ENCODE measurements around the gene NPR3.

NPR3 gene

DNA sequence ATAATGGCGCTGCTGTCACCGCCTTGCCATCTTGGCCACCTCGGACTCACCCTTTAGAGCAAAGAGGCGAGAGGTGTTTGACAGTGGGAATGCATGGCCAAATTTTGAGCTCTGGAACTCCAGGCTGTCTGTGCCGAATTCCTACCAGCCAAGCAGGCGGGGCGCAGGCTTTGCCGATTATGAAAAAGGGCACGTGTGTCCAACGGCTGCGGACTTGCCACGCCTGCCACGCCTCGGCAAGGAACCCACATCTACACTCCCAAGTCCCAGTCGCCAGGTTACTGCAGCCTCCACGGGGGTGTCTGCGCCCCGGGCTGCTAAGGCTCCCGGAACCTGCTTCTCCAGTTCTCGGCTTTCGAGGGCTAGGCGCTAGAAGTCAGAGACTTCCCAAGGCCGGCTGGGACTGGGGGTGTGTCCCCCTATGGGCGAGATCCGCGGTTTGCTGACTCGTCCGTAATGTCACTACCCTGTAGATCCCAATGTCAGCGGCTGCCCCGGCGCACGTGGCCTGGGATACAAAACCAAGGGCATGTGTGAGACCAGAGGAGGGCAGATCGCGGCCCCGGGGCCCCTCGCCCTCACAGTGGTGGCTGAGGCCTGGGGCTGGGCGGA lies 2.8 kb downstream of the NPR3 start:
- H3K27ac ChIP-seq: no peak overlapping the region
- no peak overlapping the region for H3K9ac ChIP-seq (ENCODE audit: insufficient read length)
- TF ChIP-seq POLR2AphosphoS5 (IDR thresholded peaks at IDR 0.05; ENCODE audit: borderline replicate concordance, low read depth, low read length) (no peak), EZH2 (IDR thresholded peaks at IDR 0.05) (no peak)
- no peak overlapping the region for H3K4me3 ChIP-seq
- DNase-seq (ENCODE audit: low read depth, low spot score): no peak
- no peaks in the 10 kb centered on the region for H3K9me3 ChIP-seq (ENCODE audit: low read depth, low read length)
- no peaks in the 10 kb centered on the region for H3K36me3 ChIP-seq (ENCODE audit: insufficient read depth, low read length)

DNA sequence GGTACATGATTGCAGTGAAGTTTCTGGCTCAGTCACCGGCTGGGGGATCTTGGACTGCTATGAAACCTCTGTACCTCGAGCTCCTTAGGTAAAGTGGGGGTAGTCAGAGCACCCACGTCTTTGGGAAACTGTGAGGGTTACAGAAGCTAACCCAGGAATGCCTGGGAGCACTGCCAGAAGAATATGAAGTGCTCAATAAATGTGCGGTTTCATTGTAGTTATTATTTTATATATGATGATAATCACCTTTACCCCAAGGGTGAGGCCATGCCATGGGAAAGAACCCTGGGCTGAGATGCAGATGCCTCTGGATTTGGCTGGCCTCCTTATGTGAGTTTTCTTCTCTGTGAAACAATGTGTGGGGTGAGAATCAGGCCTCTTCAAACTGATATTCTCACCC lies 3.7 kb downstream of the NPR3 start:
- no peak for DNase-seq (ENCODE audit: low read depth, low spot score)
- no peak overlapping the region for H3K4me3 ChIP-seq
- H3K9ac ChIP-seq (ENCODE audit: insufficient read length): no peak overlapping the region
- H3K9me3 ChIP-seq (ENCODE audit: low read depth, low read length): no peaks in the 10 kb centered on the region
- TF ChIP-seq EZH2 (IDR thresholded peaks at IDR 0.05) (no peak), FOXP2 (optimal IDR thresholded peaks at IDR 0.05; ENCODE audit: control extremely low read depth, extremely low read length, insufficient read depth) (no peak)
- H3K27ac ChIP-seq: no peak overlapping the region
- no peaks in the 10 kb centered on the region for H3K36me3 ChIP-seq (ENCODE audit: insufficient read depth, low read length)

- H3K9ac ChIP-seq (ENCODE audit: insufficient read length): no peak overlapping the region
- no peak for DNase-seq (ENCODE audit: low read depth, low spot score)
- no peak overlapping the region for H3K4me3 ChIP-seq
- TF ChIP-seq FOXP2 (optimal IDR thresholded peaks at IDR 0.05; ENCODE audit: control extremely low read depth, extremely low read length, insufficient read depth) (no peak), EZH2 (IDR thresholded peaks at IDR 0.05) (no peak), POLR2AphosphoS5 (IDR thresholded peaks at IDR 0.05; ENCODE audit: borderline replicate concordance, low read depth, low read length) (no peak)
- H3K9me3 ChIP-seq (ENCODE audit: low read depth, low read length): no peaks in the 10 kb centered on the region
- no peak overlapping the region for H3K27ac ChIP-seq
- no peaks in the 10 kb centered on the region for H3K36me3 ChIP-seq (ENCODE audit: insufficient read depth, low read length)
Measured at GRCh38 chr5:32720300-32720699, 9.2 kb downstream of the NPR3 start.

- H3K27ac ChIP-seq: no peak overlapping the region
- DNase-seq (ENCODE audit: low read depth, low spot score): no peak
Measured at GRCh38 chr5:32721626-32722025, 10.5 kb downstream of the NPR3 start.

DNA sequence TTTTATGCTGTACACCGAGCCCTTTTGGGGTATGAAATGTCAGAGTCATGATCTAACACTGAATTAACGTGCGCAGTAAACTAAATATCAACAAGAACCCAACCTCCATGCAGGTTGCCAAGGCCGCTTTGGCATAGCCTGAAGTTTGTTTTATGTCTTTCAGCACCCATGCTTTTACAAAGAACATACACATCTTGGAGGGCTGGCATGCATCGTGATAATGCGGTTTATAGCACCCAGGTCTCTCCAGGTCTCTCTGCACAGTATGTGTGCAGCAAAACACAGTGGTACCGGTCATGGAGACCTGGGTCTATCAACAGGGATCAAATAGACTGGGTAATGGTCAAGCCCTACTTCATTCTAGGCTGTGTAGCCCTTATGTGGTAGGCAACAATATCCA lies 11.8 kb downstream of the NPR3 start:
- H3K36me3 ChIP-seq (ENCODE audit: insufficient read depth, low read length): no peaks in the 10 kb centered on the region
- H3K4me3 ChIP-seq: no peak overlapping the region
- TF ChIP-seq EZH2 (IDR thresholded peaks at IDR 0.05): no peak
- TF ChIP-seq POLR2AphosphoS5 (IDR thresholded peaks at IDR 0.05; ENCODE audit: borderline replicate concordance, low read depth, low read length): no peak
- TF ChIP-seq FOXP2 (optimal IDR thresholded peaks at IDR 0.05; ENCODE audit: control extremely low read depth, extremely low read length, insufficient read depth): no peak
- H3K9ac ChIP-seq (ENCODE audit: insufficient read length): no peak overlapping the region
- no peak overlapping the region for H3K27ac ChIP-seq
- no peaks in the 10 kb centered on the region for H3K9me3 ChIP-seq (ENCODE audit: low read depth, low read length)
- no peak for DNase-seq (ENCODE audit: low read depth, low spot score)

More at GRCh38 chr5:32721626-32722025, 10.5 kb downstream of the NPR3 start:
- Histone ChIP-seq H3K9ac (ENCODE audit: insufficient read length) (no peak overlapping the region), H3K36me3 (ENCODE audit: insufficient read depth, low read length) (no peaks in the 10 kb centered on the region), H3K4me3 (no peak overlapping the region), H3K9me3 (ENCODE audit: low read depth, low read length) (no peaks in the 10 kb centered on the region)
- TF ChIP-seq EZH2 (IDR thresholded peaks at IDR 0.05): no peak
- no peak for TF ChIP-seq FOXP2 (optimal IDR thresholded peaks at IDR 0.05; ENCODE audit: control extremely low read depth, extremely low read length, insufficient read depth)
- TF ChIP-seq POLR2AphosphoS5 (IDR thresholded peaks at IDR 0.05; ENCODE audit: borderline replicate concordance, low read depth, low read length): no peak

GRCh38 chr5:32724526-32724925 lies 13.4 kb downstream of the NPR3 start:
- H3K9ac ChIP-seq (ENCODE audit: insufficient read length): no peak overlapping the region
- no peak for TF ChIP-seq EZH2 (IDR thresholded peaks at IDR 0.05)
- no peak for TF ChIP-seq POLR2AphosphoS5 (IDR thresholded peaks at IDR 0.05; ENCODE audit: borderline replicate concordance, low read depth, low read length)
- TF ChIP-seq FOXP2 (optimal IDR thresholded peaks at IDR 0.05; ENCODE audit: control extremely low read depth, extremely low read length, insufficient read depth): no peak
- H3K9me3 ChIP-seq (ENCODE audit: low read depth, low read length): no peaks in the 10 kb centered on the region
- no peak overlapping the region for H3K4me3 ChIP-seq
- H3K36me3 ChIP-seq (ENCODE audit: insufficient read depth, low read length): no peaks in the 10 kb centered on the region
- H3K27ac ChIP-seq: no peak overlapping the region
- DNase-seq (ENCODE audit: low read depth, low spot score): no peak

DNA sequence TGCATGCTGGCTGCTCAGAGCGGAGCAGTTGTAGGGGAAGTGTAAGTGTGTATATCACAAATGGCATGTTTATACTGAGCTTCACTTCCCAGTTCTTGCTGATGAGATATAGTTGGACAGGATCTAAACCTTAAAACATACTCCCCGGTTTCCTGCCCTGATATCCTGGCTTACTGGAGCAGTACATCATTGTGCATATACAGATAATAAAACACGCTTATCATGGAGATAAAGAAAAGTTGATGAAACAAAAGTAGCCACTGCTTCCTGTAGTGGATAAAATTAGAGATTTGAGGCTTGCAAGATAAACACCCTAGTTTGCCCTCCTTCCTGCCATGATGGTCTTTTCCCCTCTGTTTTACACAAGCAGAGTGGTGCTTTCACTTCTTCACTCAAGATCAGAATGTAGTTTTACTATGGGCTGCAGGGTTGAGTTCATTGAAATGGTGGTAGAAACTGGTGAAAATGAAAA lies 15.0 kb downstream of the NPR3 start:
- Histone ChIP-seq H3K36me3 (ENCODE audit: insufficient read depth, low read length) (no peaks in the 10 kb centered on the region), H3K4me3 (no peak overlapping the region), H3K27ac (no peak overlapping the region), H3K9ac (ENCODE audit: insufficient read length) (no peak overlapping the region), H3K9me3 (ENCODE audit: low read depth, low read length) (no peaks in the 10 kb centered on the region)
- DNase-seq (ENCODE audit: low read depth, low spot score): no peak
- TF ChIP-seq EZH2 (IDR thresholded peaks at IDR 0.05) (no peak), FOXP2 (optimal IDR thresholded peaks at IDR 0.05; ENCODE audit: control extremely low read depth, extremely low read length, insufficient read depth) (no peak), POLR2AphosphoS5 (IDR thresholded peaks at IDR 0.05; ENCODE audit: borderline replicate concordance, low read depth, low read length) (no peak)

DNA sequence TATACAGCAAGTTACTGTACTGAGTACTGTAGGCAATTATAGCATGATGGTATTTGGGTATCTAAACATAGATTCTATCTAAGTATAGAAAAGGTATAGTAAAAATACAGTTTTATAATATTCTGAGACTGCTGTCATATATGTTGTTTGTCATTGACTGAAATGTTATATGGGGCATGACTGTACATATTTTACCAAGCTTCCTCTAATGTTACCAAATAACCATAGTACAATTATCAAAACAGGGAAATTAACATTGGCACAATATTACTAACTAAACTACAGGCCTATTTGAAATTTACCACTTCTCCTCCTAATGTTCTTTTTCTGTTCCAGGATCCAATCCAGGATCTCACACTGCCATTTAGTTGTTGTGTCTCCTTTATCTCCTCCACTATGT lies 18.5 kb downstream of the NPR3 start:
- Histone ChIP-seq H3K36me3 (ENCODE audit: insufficient read depth, low read length) (no peaks in the 10 kb centered on the region), H3K27ac (no peak overlapping the region), H3K9ac (ENCODE audit: insufficient read length) (no peak overlapping the region), H3K9me3 (ENCODE audit: low read depth, low read length) (no peaks in the 10 kb centered on the region), H3K4me3 (no peak overlapping the region)
- no peak for DNase-seq (ENCODE audit: low read depth, low spot score)
- TF ChIP-seq FOXP2 (optimal IDR thresholded peaks at IDR 0.05; ENCODE audit: control extremely low read depth, extremely low read length, insufficient read depth): no peak

DNA sequence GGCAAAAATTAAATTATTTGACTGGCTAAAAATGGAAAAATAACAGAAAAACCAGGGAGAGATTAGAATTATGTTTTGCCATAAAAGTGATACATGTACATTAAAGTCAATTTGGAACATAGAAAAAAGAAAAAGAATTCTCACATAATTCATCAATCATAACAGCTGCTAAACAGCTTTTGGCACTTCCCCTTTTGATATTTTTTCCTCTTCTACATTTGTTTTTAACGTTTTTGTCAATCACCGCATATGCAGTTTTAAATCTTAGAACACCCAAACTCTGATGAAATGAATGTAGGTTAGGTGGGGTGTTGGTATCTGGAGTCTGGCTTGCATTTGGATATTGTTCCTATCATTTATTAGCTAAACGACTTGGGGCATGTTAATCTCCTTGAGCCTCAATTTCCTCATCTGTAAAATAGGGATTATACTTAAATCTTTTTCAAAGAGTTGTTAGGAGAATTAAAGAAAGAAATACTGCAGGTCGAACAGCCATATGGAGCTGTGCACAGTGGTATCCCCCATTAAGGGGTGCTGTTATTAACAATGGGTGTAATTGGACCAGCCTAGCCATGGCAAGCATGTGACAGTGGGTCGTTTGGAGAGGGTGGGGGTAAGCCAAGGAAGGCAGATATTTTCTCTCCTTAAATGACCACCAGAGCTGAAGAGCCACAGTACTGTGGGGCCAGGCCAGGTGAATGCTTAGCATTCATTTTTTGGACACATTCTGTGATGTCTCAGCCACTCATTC lies 22.6 kb downstream of the NPR3 start:
- Histone ChIP-seq H3K27ac (no peak overlapping the region), H3K4me3 (no peak overlapping the region), H3K9ac (ENCODE audit: insufficient read length) (no peak overlapping the region), H3K36me3 (ENCODE audit: insufficient read depth, low read length) (no peaks in the 10 kb centered on the region), H3K9me3 (ENCODE audit: low read depth, low read length) (no peaks in the 10 kb centered on the region)
- DNase-seq (ENCODE audit: low read depth, low spot score): no peak
- TF ChIP-seq EZH2 (IDR thresholded peaks at IDR 0.05): no peak
- no peak for TF ChIP-seq POLR2AphosphoS5 (IDR thresholded peaks at IDR 0.05; ENCODE audit: borderline replicate concordance, low read depth, low read length)
- no peak for TF ChIP-seq FOXP2 (optimal IDR thresholded peaks at IDR 0.05; ENCODE audit: control extremely low read depth, extremely low read length, insufficient read depth)

All from SK-N-MC (cell line).